Measurements from ENCODE around the gene SVIL. TPM values are rescaled to one million over a fixed set of nuclear protein-coding genes. Genes with fewer than 3 reads are reported as not detected.

The SVIL gene
- total RNA-seq, 1 donor, result 36.9 TPM

DNA sequence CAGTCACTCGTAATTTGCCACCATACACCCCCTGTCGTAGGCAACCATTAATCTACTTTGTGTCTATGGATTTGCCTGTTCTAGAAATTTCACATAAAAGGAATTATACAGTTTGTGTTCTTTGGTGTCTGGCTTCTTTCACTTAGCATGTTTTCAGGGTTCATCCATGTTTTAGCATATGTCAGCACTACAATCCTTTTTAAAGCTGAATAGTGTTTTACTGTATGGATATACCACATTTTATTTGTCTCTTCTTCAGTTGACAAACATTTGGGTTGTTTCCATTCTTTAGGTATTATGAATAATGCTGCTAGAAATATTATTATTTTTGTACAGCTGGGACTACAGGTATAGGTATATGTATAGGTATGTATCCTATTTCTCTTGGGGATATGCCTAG lies 17.4 kb upstream of the SVIL start:
- Histone ChIP-seq H3K4me3 (ENCODE audit: insufficient read depth, low read length) (no peak overlapping the region), H3K79me2 (ENCODE audit: insufficient read depth, low read length) (peaks cover 11% of the 10 kb centered on the region), H2AFZ (ENCODE audit: low read length) (no peak overlapping the region), H4K20me1 (ENCODE audit: insufficient read depth, low read length) (no peaks in the 10 kb centered on the region), H3K4me1 (ENCODE audit: insufficient read depth, low read length) (peaks cover 31% of the 10 kb centered on the region), H3K9me3 (ENCODE audit: low read depth, low read length) (no peaks in the 10 kb centered on the region), H3K27me3 (ENCODE audit: insufficient read depth, low read length) (no peaks in the 10 kb centered on the region), H3K4me2 (ENCODE audit: insufficient read depth, low read length) (no peak overlapping the region), H3K36me3 (ENCODE audit: insufficient read depth, low read length) (peaks cover 6% of the 10 kb centered on the region), H3K27ac (ENCODE audit: low read depth, low read length) (no peak overlapping the region)
- no peak for DNase-seq (ENCODE audit: insufficient read length, low spot score, missing footprints)
- TF ChIP-seq, protein P1, sequence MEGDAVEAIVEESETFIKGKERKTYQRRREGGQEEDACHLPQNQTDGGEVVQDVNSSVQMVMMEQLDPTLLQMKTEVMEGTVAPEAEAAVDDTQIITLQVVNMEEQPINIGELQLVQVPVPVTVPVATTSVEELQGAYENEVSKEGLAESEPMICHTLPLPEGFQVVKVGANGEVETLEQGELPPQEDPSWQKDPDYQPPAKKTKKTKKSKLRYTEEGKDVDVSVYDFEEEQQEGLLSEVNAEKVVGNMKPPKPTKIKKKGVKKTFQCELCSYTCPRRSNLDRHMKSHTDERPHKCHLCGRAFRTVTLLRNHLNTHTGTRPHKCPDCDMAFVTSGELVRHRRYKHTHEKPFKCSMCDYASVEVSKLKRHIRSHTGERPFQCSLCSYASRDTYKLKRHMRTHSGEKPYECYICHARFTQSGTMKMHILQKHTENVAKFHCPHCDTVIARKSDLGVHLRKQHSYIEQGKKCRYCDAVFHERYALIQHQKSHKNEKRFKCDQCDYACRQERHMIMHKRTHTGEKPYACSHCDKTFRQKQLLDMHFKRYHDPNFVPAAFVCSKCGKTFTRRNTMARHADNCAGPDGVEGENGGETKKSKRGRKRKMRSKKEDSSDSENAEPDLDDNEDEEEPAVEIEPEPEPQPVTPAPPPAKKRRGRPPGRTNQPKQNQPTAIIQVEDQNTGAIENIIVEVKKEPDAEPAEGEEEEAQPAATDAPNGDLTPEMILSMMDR (IDR thresholded peaks at IDR 0.05; ENCODE audit: extremely low read depth, low read depth, low read length), result no peak

DNA sequence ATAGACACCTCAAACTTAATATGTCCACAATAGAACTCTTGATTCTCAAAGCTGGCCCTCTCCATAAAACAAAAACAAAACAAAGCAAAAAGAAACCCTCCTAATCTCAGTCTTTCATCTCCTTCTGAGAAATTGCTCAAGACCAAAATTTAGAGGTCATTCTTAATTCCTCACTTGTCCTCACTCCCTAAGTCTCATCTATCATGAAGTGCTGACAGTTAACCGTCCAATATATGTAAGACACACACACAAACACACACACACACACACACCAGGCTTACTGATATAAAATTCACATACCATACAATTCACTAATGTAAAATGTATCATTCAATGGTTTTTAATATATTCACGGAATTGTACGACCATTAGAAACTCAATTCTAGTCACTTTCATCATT lies 17.0 kb upstream of the SVIL start:
- H4K20me1 ChIP-seq (ENCODE audit: insufficient read depth, low read length), result no peaks in the 10 kb centered on the region
- no peak overlapping the region for H3K4me2 ChIP-seq (ENCODE audit: insufficient read depth, low read length)
- peaks cover 11% of the 10 kb centered on the region for H3K79me2 ChIP-seq (ENCODE audit: insufficient read depth, low read length)
- H3K36me3 ChIP-seq (ENCODE audit: insufficient read depth, low read length), result peaks cover 4% of the 10 kb centered on the region
- no peak overlapping the region for H3K4me3 ChIP-seq (ENCODE audit: insufficient read depth, low read length)
- H3K9me3 ChIP-seq (ENCODE audit: low read depth, low read length), result no peaks in the 10 kb centered on the region
- H3K27me3 ChIP-seq (ENCODE audit: insufficient read depth, low read length), result no peaks in the 10 kb centered on the region
- H3K4me1 ChIP-seq (ENCODE audit: insufficient read depth, low read length), result peaks cover 35% of the 10 kb centered on the region
- H2AFZ ChIP-seq (ENCODE audit: low read length), result no peak overlapping the region
- no peak overlapping the region for H3K27ac ChIP-seq (ENCODE audit: low read depth, low read length)
- TF ChIP-seq, protein P1 (IDR thresholded peaks at IDR 0.05; ENCODE audit: extremely low read depth, low read depth, low read length), result no peak
- no peak for DNase-seq (ENCODE audit: insufficient read length, low spot score, missing footprints)

GRCh38 chr10:29650552-29650944 lies 15.8 kb upstream of the SVIL start:
- H3K27ac ChIP-seq (ENCODE audit: low read depth, low read length), result peak overlapping the region; percentile 89
- DNase-seq (ENCODE audit: insufficient read length, low spot score, missing footprints), result no peak
- no peak overlapping the region for H3K4me3 ChIP-seq (ENCODE audit: insufficient read depth, low read length)
- no peaks in the 10 kb centered on the region for H3K27me3 ChIP-seq (ENCODE audit: insufficient read depth, low read length)
- H2AFZ ChIP-seq (ENCODE audit: low read length), result no peak overlapping the region
- H3K79me2 ChIP-seq (ENCODE audit: insufficient read depth, low read length), result peaks cover 11% of the 10 kb centered on the region
- no peaks in the 10 kb centered on the region for H4K20me1 ChIP-seq (ENCODE audit: insufficient read depth, low read length)
- H3K9me3 ChIP-seq (ENCODE audit: low read depth, low read length), result no peaks in the 10 kb centered on the region
- H3K4me2 ChIP-seq (ENCODE audit: insufficient read depth, low read length), result no peak overlapping the region
- H3K36me3 ChIP-seq (ENCODE audit: insufficient read depth, low read length), result no peaks in the 10 kb centered on the region
- TF ChIP-seq, protein P1 (IDR thresholded peaks at IDR 0.05; ENCODE audit: extremely low read depth, low read depth, low read length), result no peak
- peaks cover 47% of the 10 kb centered on the region for H3K4me1 ChIP-seq (ENCODE audit: insufficient read depth, low read length)

DNA sequence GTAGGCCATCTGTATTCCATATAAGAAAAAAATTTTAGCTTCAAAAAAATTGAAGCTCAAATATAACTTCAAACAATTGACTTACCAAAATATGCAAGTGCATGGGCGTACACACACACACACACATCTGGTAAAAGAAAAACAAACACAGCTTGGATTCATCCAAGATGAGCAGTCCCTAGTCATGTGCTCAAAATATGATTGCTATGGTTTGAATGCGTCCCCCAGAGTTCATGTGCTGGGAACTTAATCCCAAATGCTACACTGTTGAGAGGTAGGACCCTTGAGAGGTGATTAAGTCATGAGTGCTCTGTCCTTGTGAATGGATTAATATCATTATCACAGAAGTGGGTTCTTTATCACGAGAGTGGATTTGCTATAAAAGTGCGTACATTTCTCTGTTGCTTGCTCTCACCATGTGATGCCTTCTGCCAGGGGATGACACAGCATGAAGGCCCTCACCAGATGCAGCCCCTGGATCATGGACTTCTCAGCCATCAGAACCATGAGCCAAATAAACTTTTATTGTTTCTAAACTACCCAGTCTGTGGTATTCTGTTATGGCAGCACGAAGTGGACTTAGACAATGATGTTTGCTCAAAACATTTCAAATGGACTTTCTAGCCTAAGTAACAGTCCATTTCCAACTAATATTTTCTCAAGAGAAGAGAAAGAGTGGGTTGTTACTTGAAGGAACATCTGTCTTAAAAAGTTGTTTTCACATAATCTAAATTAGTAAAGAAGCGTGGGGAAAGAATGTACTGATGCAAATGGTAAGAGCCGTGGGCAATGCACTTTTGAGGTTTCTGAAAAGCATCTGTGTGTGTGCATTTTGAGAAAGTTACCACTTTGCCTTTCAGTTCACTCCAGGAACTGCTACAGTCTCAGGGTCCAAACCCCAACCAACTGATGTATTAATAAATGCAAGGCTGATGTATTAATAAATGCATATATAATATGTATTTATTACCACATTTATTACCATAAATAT lies 15.1 kb upstream of the SVIL start:
- Histone ChIP-seq H3K4me3 (ENCODE audit: insufficient read depth, low read length) (no peak overlapping the region), H3K27ac (ENCODE audit: low read depth, low read length) (peak overlapping the region; percentile 89), H3K79me2 (ENCODE audit: insufficient read depth, low read length) (peaks cover 17% of the 10 kb centered on the region), H3K9me3 (ENCODE audit: low read depth, low read length) (no peaks in the 10 kb centered on the region), H4K20me1 (ENCODE audit: insufficient read depth, low read length) (no peaks in the 10 kb centered on the region), H2AFZ (ENCODE audit: low read length) (peak overlapping the region; percentile 1), H3K4me1 (ENCODE audit: insufficient read depth, low read length) (peaks cover 49% of the 10 kb centered on the region), H3K4me2 (ENCODE audit: insufficient read depth, low read length) (no peak overlapping the region), H3K36me3 (ENCODE audit: insufficient read depth, low read length) (no peaks in the 10 kb centered on the region), H3K27me3 (ENCODE audit: insufficient read depth, low read length) (no peaks in the 10 kb centered on the region)
- TF ChIP-seq, protein P1 (IDR thresholded peaks at IDR 0.05; ENCODE audit: extremely low read depth, low read depth, low read length), result no peak
- DNase-seq (ENCODE audit: insufficient read length, low spot score, missing footprints), result peak; percentile 3
